Stomach (tissue), 4 donors: ENCODE results near the gene VGF.

Source experiments
- CTCF ChIP-seq, 7 experiments: fragments of 450-650 bp in 4 of 7; fragments of 200-600 bp in 3 of 7; sonication (generic) in 3 of 7; IDR thresholded peaks; one replicate each; pipeline ENCODE4 v1.5.1; 2016 to 2019; ENCODE audit warnings: antibody characterized with exemption in 7 of 7, control low read depth in 2 of 7, mild to moderate bottlenecking in 1 of 7
- POLR2A ChIP-seq, 4 donors: fragments of 450-650 bp; IDR thresholded peaks; one replicate each; pipeline ENCODE4 v1.6.1; 2016; ENCODE audit warnings: antibody characterized with exemption in 4 of 4, control low read depth in 2 of 4, mild to moderate bottlenecking in 1 of 4, moderate library complexity in 1 of 4
- POLR2AphosphoS5 ChIP-seq, 3 donors: sonication (generic); formaldehyde crosslinking; IDR thresholded peaks; one replicate each; pipeline ENCODE4 v1.6.1; 2016; ENCODE audit warnings: antibody characterized with exemption in 3 of 3

- TF ChIP-seq CTCF (IDR thresholded peaks at IDR 0.05) (peak in 5 of 7 experiments; percentile 65 to 89 (median 73)), POLR2A (IDR thresholded peaks at IDR 0.05) (no peak), POLR2AphosphoS5 (IDR thresholded peaks at IDR 0.05) (peak in 2 of 3 donors; percentile 55 to 67)
Observed at GRCh38 chr7:101138213-101138870, 27.0 kb downstream of the VGF start.
